Endothelial cell of umbilical vein (primary cell): Measurements from ENCODE around the gene DHX40. TPM values are rescaled to one million over a fixed set of nuclear protein-coding genes. Genes with fewer than 3 reads are reported as not detected.

Source experiments
- BruUV-seq: library from RNA; stranded (reverse); fragments of 400-500 nt; replicated peaks from 2 replicates; lab custom pipeline; 2021; lab: Mats Ljungman, UMichigan
- CTCF ChIA-PET: fragments of 300-600, 350-600 bp; sonication (Branson Sonifier 250); formaldehyde crosslinking; loops from one replicate; lab custom pipeline; 2021; ENCODE audit warnings: antibody characterized with exemption, inconsistent platforms; lab: Charles Lee
- POLR2A ChIA-PET: fragments of 300-600, 350-600 bp; sonication (Branson Sonifier 250); formaldehyde crosslinking; loops from one replicate; lab custom pipeline; 2021; ENCODE audit warnings: antibody characterized with exemption, inconsistent platforms; lab: Charles Lee
- DNase-seq: peaks from one replicate; pipeline ENCODE4 v3.0.0-alpha.2; 2011; ENCODE audit warnings: low read depth, low spot score
- FAIRE-seq: peaks from 2 replicates; lab custom pipeline; 2011; peaks lifted over from hg19 to GRCh38; lab: Jason Lieb, UNC
- H2AFZ ChIP-seq: 2 replicates; pipeline ENCODE4 v1.6.0; 2012; ENCODE audit warnings: low read depth, low read length, control low read depth, inconsistent platforms
- H3K27ac ChIP-seq: 2 replicates; pipeline ENCODE4 v1.5.1; 2011; ENCODE audit warnings: low read depth, mild to moderate bottlenecking, control low read depth, low read length, moderate library complexity; ENCODE audit not compliant: insufficient read depth
- H3K27me3 ChIP-seq, 2 experiments: 2 replicates each; pipeline versions ENCODE4 v1.6.0 to v1.6.1; 2011; ENCODE audit warnings: low read length in 2 of 2, mixed read lengths in 1 of 2; ENCODE audit not compliant: control insufficient read depth in 2 of 2, insufficient read depth in 2 of 2
- H3K36me3 ChIP-seq, 2 experiments: 2 replicates in 1 of 2; 3 replicates in 1 of 2; pipeline ENCODE4 v1.5.1; 2011; ENCODE audit warnings: low read length in 2 of 2, mild to moderate bottlenecking in 1 of 2, moderate library complexity in 1 of 2; ENCODE audit not compliant: control insufficient read depth in 2 of 2, insufficient read depth in 2 of 2; ENCODE audit errors: extremely low read depth in 1 of 2
- H3K4me1 ChIP-seq: 3 replicates; pipeline ENCODE4 v1.5.1; 2011; ENCODE audit warnings: mild to moderate bottlenecking, low read length; ENCODE audit not compliant: control insufficient read depth, insufficient read depth; ENCODE audit errors: extremely low read depth
- H3K4me2 ChIP-seq: 2 replicates; pipeline ENCODE4 v1.6.1; 2011; ENCODE audit warnings: low read length, control low read depth, mixed read lengths; ENCODE audit not compliant: insufficient read depth
- H3K4me3 ChIP-seq, 3 experiments: fragments of 200-600 bp in 1 of 3; sonication (generic), shearing (Covaris generic) in 1 of 3; replicated peaks in 1 of 3; 2 replicates each; pipeline ENCODE4 v1.5.1; 2011 to 2016; ENCODE audit warnings: control low read depth in 3 of 3, low read length in 3 of 3, mild to moderate bottlenecking in 2 of 3, inconsistent platforms in 1 of 3, low read depth in 1 of 3, moderate library complexity in 1 of 3; ENCODE audit not compliant: insufficient read depth in 1 of 3
- H3K79me2 ChIP-seq: 2 replicates; pipeline ENCODE4 v1.6.0; 2012; ENCODE audit warnings: low read length, inconsistent platforms; ENCODE audit not compliant: control insufficient read depth, insufficient read depth
- H3K9ac ChIP-seq: replicated peaks from 2 replicates; pipeline ENCODE3; 2011; ENCODE audit warnings: low read length, control low read depth; ENCODE audit not compliant: insufficient read depth; ENCODE audit errors: extremely low read depth
- H3K9me1 ChIP-seq: replicated peaks from 3 replicates; pipeline ENCODE4 v1.6.0; 2011; ENCODE audit warnings: mild to moderate bottlenecking, low read length; ENCODE audit not compliant: control insufficient read depth, insufficient read depth; ENCODE audit errors: extremely low read depth
- H3K9me3 ChIP-seq: replicated peaks from 2 replicates; pipeline ENCODE4 v1.5.1; 2012; ENCODE audit warnings: low read length, inconsistent platforms; ENCODE audit not compliant: control insufficient read depth, insufficient read depth
- H4K20me1 ChIP-seq: replicated peaks from 2 replicates; pipeline ENCODE3; 2011; ENCODE audit warnings: mild to moderate bottlenecking, low read length; ENCODE audit not compliant: control insufficient read depth, insufficient read depth; ENCODE audit errors: extremely low read depth
- EZH2 ChIP-seq: IDR thresholded peaks from 2 replicates; pipeline ENCODE4 v1.6.1; 2012; ENCODE audit warnings: borderline replicate concordance, low read depth, mild to moderate bottlenecking, moderate library complexity, low read length, inconsistent platforms; ENCODE audit not compliant: severe bottlenecking
- FOS ChIP-seq: IDR thresholded peaks from 2 replicates; pipeline ENCODE4 v1.6.1; 2011; ENCODE audit warnings: mild to moderate bottlenecking, low read length, moderate library complexity, borderline replicate concordance; ENCODE audit not compliant: insufficient read depth
- GATA2 ChIP-seq: IDR thresholded peaks from 2 replicates; pipeline ENCODE4 v1.7.0; 2011; ENCODE audit warnings: low read depth, mild to moderate bottlenecking, moderate library complexity, mixed read lengths, low read length; ENCODE audit not compliant: insufficient read length, insufficient read depth
- JUN ChIP-seq: IDR thresholded peaks from 2 replicates; pipeline ENCODE4 v1.6.1; 2011; ENCODE audit warnings: borderline replicate concordance, low read depth; ENCODE audit not compliant: insufficient read length, insufficient read depth
- MAX ChIP-seq: IDR thresholded peaks from 2 replicates; pipeline ENCODE4 v1.6.1; 2011; ENCODE audit not compliant: insufficient read depth, insufficient read length
- MYC ChIP-seq: IDR thresholded peaks from one replicate; pipeline ENCODE4 v1.6.1; 2011; ENCODE audit warnings: mild to moderate bottlenecking, low read depth, low read length
- POLR2A ChIP-seq: IDR thresholded peaks from 2 replicates; pipeline ENCODE4 v1.6.1; 2012; ENCODE audit warnings: low read depth, mild to moderate bottlenecking, control low read depth, low read length
- POLR2AphosphoS5 ChIP-seq: IDR thresholded peaks from 2 replicates; pipeline ENCODE4 v1.6.1; 2012; ENCODE audit warnings: low read depth, mild to moderate bottlenecking, control low read depth, low read length, moderate library complexity; ENCODE audit not compliant: insufficient read depth
- dilution Hi-C: fragments of 300-500 bp; cut with MboI; formaldehyde crosslinking; loops from one replicate; pipeline ENCODE4 v1.15.0; 2019; ENCODE audit warnings: low sequenced_read_pairs; ENCODE audit not compliant: extremely low pct_ligation_motif_present
- intact Hi-C: fragments of 100-400 bp; cut with micrococcal nuclease; formaldehyde crosslinking; loops from one replicate; pipeline ENCODE4 v1.10.0; 2022
- polyA plus RNA-seq, 4 experiments: library from polyadenylated mRNA; depleted of rRNA in 3 of 4; stranded (reverse) in 3 of 4; unstranded in 1 of 4; fragments of >200 nt; gene quantifications; 2 replicates each; pipeline versions ENCODE4 v1.2.1 to v1.2.3, GENCODE V29; 2011 to 2012; ENCODE audit warnings: missing spikeins in 1 of 4
- total RNA-seq: library from RNA; stranded (reverse); gene quantifications from 2 replicates; pipeline ENCODE4 v1.2.3, GENCODE V29; 2021
- TF ChIP-seq, protein P1 (sequence below), 2 donors: IDR thresholded peaks; 1 replicate in 1 of 2; 2 replicates in 1 of 2; pipeline ENCODE4 v1.5.1; 2011; ENCODE audit warnings: low read length in 2 of 2, mild to moderate bottlenecking in 2 of 2, moderate library complexity in 2 of 2, control low read depth in 1 of 2, inconsistent platforms in 1 of 2, low read depth in 1 of 2; ENCODE audit not compliant: insufficient read depth in 1 of 2; ENCODE audit errors: extremely low read depth in 1 of 2

Gene DHX40
- total and polyA plus RNA-seq, 2 donors (not counting 3 experiments of a cell fraction or from before 2014, with no cell fraction given): 14.0 to 29.7 TPM

DNA sequence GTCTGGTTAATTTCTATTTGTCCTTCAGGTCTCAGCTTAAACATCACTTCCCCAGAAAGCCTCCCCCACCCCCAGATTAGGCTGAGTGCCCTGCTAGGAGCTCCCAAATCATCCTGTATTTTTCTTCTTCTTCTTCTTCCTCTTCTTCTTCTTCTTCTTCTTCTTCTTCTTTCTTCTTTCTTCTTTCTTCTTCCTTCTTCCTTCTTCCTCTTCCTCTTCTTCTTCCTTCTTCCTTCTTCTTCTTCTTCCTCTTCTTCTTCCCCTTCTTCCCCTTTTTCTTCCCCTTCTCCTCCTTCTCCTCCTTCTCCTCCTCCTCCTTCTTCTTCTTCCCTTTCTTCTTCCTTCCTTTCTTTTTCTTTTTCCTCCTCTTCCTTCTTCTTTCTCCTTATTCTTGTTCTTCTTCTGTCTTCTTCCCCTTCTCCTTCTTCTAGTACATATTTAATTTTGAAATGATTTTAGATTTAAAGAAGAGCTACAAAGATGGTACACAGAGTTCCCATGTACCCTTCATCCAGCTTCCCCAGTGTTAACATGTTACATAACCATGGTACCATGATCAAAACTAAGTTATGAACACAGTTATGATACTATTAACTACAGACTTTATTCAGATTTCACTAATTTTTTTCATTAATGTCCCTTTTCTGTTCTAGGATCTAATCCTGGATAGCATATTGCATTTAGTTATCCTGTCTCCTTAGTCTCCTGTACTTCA lies 27.1 kb upstream of the DHX40 start:
- no peak overlapping the region for H3K9ac ChIP-seq
- no peak for DNase-seq
- no peaks in the 10 kb centered on the region for H3K79me2 ChIP-seq
- H2AFZ ChIP-seq: no peak overlapping the region
- ChIA-PET CTCF (interaction anchor here (0.6 to 1.5 kb wide), 4 partner anchors 9 to 67 kb away, joined by 3 to 7 read pairs (median 4); no protein-coding TSS in a partner anchor), POLR2A (no interaction called here)
- H3K27me3 ChIP-seq: peaks cover 7 to 17% of the 10 kb centered on the region in 2 experiments
- no peaks in the 10 kb centered on the region for H3K9me3 ChIP-seq
- intact Hi-C loops: no loop called here
- H3K27ac ChIP-seq: no peak overlapping the region
- dilution Hi-C loops: no loop called here
- no TSS peak for BruUV-seq
- H3K9me1 ChIP-seq: no peaks in the 10 kb centered on the region
- no peaks in the 10 kb centered on the region for H3K36me3 ChIP-seq
- no peaks in the 10 kb centered on the region for H3K4me1 ChIP-seq
- H3K4me3 ChIP-seq: no peak overlapping the region
- FAIRE-seq: no peak
- no peak overlapping the region for H3K4me2 ChIP-seq
- no peak for TF ChIP-seq FOS
- TF ChIP-seq JUN: no peak
- no peak for TF ChIP-seq MYC
- no peak for TF ChIP-seq EZH2
- TF ChIP-seq POLR2A: no peak
- TF ChIP-seq, protein P1, sequence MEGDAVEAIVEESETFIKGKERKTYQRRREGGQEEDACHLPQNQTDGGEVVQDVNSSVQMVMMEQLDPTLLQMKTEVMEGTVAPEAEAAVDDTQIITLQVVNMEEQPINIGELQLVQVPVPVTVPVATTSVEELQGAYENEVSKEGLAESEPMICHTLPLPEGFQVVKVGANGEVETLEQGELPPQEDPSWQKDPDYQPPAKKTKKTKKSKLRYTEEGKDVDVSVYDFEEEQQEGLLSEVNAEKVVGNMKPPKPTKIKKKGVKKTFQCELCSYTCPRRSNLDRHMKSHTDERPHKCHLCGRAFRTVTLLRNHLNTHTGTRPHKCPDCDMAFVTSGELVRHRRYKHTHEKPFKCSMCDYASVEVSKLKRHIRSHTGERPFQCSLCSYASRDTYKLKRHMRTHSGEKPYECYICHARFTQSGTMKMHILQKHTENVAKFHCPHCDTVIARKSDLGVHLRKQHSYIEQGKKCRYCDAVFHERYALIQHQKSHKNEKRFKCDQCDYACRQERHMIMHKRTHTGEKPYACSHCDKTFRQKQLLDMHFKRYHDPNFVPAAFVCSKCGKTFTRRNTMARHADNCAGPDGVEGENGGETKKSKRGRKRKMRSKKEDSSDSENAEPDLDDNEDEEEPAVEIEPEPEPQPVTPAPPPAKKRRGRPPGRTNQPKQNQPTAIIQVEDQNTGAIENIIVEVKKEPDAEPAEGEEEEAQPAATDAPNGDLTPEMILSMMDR (IDR thresholded peaks at IDR 0.05; ENCODE audit: extremely low read depth in 1 of 2, insufficient read depth in 1 of 2, low read depth in 1 of 2, low read length in 2 of 2): no peak
- no peak for TF ChIP-seq MAX
- no peak for TF ChIP-seq GATA2
- TF ChIP-seq POLR2AphosphoS5: no peak
- no peaks in the 10 kb centered on the region for H4K20me1 ChIP-seq
